Keratinocyte (primary cell): ENCODE measurements around the gene SLC34A3. TPM values are rescaled to one million over a fixed set of nuclear protein-coding genes. Genes with fewer than 3 reads are reported as not detected.

ENCODE experiments used
- DNase-seq: peaks from one replicate; pipeline ENCODE4 v3.0.0-alpha.2; 2011; ENCODE audit warnings: low read depth, missing footprints, low spot score
- FAIRE-seq: peaks from 2 replicates; lab custom pipeline; 2011; peaks lifted over from hg19 to GRCh38; lab: Jason Lieb, UNC
- H2AFZ ChIP-seq: 2 replicates; pipeline ENCODE4 v1.6.0; 2012; ENCODE audit warnings: low read length, control low read depth, inconsistent platforms; ENCODE audit not compliant: control insufficient read depth
- H3K27ac ChIP-seq: 2 replicates; pipeline ENCODE4 v1.5.1; 2011; ENCODE audit warnings: low read length; ENCODE audit not compliant: control insufficient read depth, insufficient read depth
- H3K27me3 ChIP-seq: 3 replicates; pipeline ENCODE4 v1.6.0; 2011; ENCODE audit warnings: low read length; ENCODE audit not compliant: control insufficient read depth, insufficient read depth; ENCODE audit errors: extremely low read depth
- H3K36me3 ChIP-seq, 2 experiments: 2 replicates in 1 of 2; 3 replicates in 1 of 2; pipeline ENCODE4 v1.5.1; 2011; ENCODE audit warnings: low read length in 2 of 2, mild to moderate bottlenecking in 1 of 2; ENCODE audit not compliant: control insufficient read depth in 2 of 2, insufficient read depth in 2 of 2; ENCODE audit errors: extremely low read depth in 1 of 2
- H3K4me1 ChIP-seq: 3 replicates; pipeline ENCODE4 v1.5.1; 2011; ENCODE audit warnings: low read length; ENCODE audit not compliant: control insufficient read depth, insufficient read depth; ENCODE audit errors: extremely low read depth
- H3K4me2 ChIP-seq: 3 replicates; pipeline ENCODE4 v1.6.0; 2011; ENCODE audit warnings: low read depth, low read length; ENCODE audit not compliant: control insufficient read depth, insufficient read depth; ENCODE audit errors: extremely low read depth
- H3K4me3 ChIP-seq, 3 experiments: fragments of 200-600 bp in 1 of 3; sonication (generic) in 1 of 3; 2 replicates in 2 of 3; 3 replicates in 1 of 3; pipeline ENCODE4 v1.5.1; 2011 to 2016; ENCODE audit warnings: low read length in 3 of 3, mild to moderate bottlenecking in 3 of 3, control low read depth in 2 of 3, inconsistent platforms in 1 of 3, low read depth in 1 of 3, mixed read lengths in 1 of 3, mixed run types in 1 of 3, moderate library complexity in 1 of 3; ENCODE audit not compliant: control insufficient read depth in 2 of 3, insufficient read depth in 2 of 3; ENCODE audit errors: extremely low read depth in 1 of 3
- H3K79me2 ChIP-seq: 2 replicates; pipeline ENCODE4 v1.6.0; 2012; ENCODE audit warnings: low read length; ENCODE audit not compliant: control insufficient read depth, insufficient read depth
- H3K9ac ChIP-seq: 3 replicates; pipeline ENCODE4 v1.6.0; 2011; ENCODE audit warnings: low read length; ENCODE audit not compliant: control insufficient read depth, insufficient read depth; ENCODE audit errors: extremely low read depth
- H3K9me1 ChIP-seq: 3 replicates; pipeline ENCODE4 v1.6.0; 2011; ENCODE audit warnings: low read length; ENCODE audit not compliant: control insufficient read depth, insufficient read depth; ENCODE audit errors: extremely low read depth
- H3K9me3 ChIP-seq: 2 replicates; pipeline ENCODE4 v1.5.1; 2012; ENCODE audit warnings: low read depth, low read length; ENCODE audit not compliant: control insufficient read depth
- H4K20me1 ChIP-seq: 3 replicates; pipeline ENCODE4 v1.6.0; 2011; ENCODE audit warnings: low read length; ENCODE audit not compliant: control insufficient read depth, insufficient read depth; ENCODE audit errors: extremely low read depth
- CTCF ChIP-seq, 3 experiments: IDR thresholded peaks in 1 of 3; conservative IDR thresholded peaks in 1 of 3; optimal IDR thresholded peaks in 1 of 3; 2 replicates in 2 of 3; 3 replicates in 1 of 3; pipeline versions ENCODE3 to v1.5.1; 2011; ENCODE audit warnings: low read length in 3 of 3, mild to moderate bottlenecking in 3 of 3, moderate library complexity in 2 of 3, control low read depth in 1 of 3, inconsistent platforms in 1 of 3; ENCODE audit not compliant: insufficient read depth in 2 of 3; ENCODE audit errors: extremely low read depth in 1 of 3
- EZH2 ChIP-seq: IDR thresholded peaks from one replicate; pipeline ENCODE4 v1.6.1; 2012; ENCODE audit warnings: inconsistent platforms, mild to moderate bottlenecking, low read length, moderate library complexity
- dilution Hi-C: fragments of 300-500 bp; cut with MboI; formaldehyde crosslinking; loops from one replicate; pipeline ENCODE4 v1.7.0; 2020; ENCODE audit warnings: low sequenced_read_pairs; ENCODE audit not compliant: extremely low pct_ligation_motif_present
- polyA plus RNA-seq, 5 experiments: library from polyadenylated mRNA; depleted of rRNA in 3 of 5; stranded (reverse) in 3 of 5; stranded (forward) in 1 of 5; unstranded in 1 of 5; fragments of >200 nt; gene quantifications; 1 replicate in 1 of 5; 2 replicates in 3 of 5; 3 replicates in 1 of 5; pipeline versions ENCODE4 v1.2.1 to v1.2.3, GENCODE V29; 2011 to 2012; ENCODE audit warnings: missing spikeins in 2 of 5, low read depth in 1 of 5, low replicate concordance in 1 of 5

SLC34A3 gene
- polyA plus RNA-seq, 1 donor (not counting 4 experiments of a cell fraction or from before 2014, with no cell fraction given): not detected

GRCh38 chr9:137214620-137215019, 16.1 kb upstream of the SLC34A3 start:
- H3K4me1 ChIP-seq: peaks cover 20% of the 10 kb centered on the region
- H3K4me3 ChIP-seq: no peak overlapping the region
- peaks cover 3 to 23% of the 10 kb centered on the region in 2 experiments for H3K36me3 ChIP-seq
- no peak for DNase-seq
- H3K27me3 ChIP-seq: no peaks in the 10 kb centered on the region
- no peak overlapping the region for H2AFZ ChIP-seq
- no peak for TF ChIP-seq CTCF (optimal IDR thresholded peaks at IDR 0.05 in 1 of 3, IDR thresholded peaks at IDR 0.05 in 1 of 3, conservative IDR thresholded peaks at IDR 0.05 in 1 of 3; ENCODE audit: extremely low read depth in 1 of 3, insufficient read depth in 2 of 3, low read length in 3 of 3)
- TF ChIP-seq EZH2: no peak
- dilution Hi-C loops: no loop called here
- H3K9me3 ChIP-seq: no peaks in the 10 kb centered on the region
- H3K9me1 ChIP-seq: no peaks in the 10 kb centered on the region
- no peak overlapping the region for H3K27ac ChIP-seq
- H3K79me2 ChIP-seq: no peaks in the 10 kb centered on the region
- H4K20me1 ChIP-seq: no peaks in the 10 kb centered on the region
- no peak overlapping the region for H3K9ac ChIP-seq
- FAIRE-seq: no peak
- no peak overlapping the region for H3K4me2 ChIP-seq

DNA sequence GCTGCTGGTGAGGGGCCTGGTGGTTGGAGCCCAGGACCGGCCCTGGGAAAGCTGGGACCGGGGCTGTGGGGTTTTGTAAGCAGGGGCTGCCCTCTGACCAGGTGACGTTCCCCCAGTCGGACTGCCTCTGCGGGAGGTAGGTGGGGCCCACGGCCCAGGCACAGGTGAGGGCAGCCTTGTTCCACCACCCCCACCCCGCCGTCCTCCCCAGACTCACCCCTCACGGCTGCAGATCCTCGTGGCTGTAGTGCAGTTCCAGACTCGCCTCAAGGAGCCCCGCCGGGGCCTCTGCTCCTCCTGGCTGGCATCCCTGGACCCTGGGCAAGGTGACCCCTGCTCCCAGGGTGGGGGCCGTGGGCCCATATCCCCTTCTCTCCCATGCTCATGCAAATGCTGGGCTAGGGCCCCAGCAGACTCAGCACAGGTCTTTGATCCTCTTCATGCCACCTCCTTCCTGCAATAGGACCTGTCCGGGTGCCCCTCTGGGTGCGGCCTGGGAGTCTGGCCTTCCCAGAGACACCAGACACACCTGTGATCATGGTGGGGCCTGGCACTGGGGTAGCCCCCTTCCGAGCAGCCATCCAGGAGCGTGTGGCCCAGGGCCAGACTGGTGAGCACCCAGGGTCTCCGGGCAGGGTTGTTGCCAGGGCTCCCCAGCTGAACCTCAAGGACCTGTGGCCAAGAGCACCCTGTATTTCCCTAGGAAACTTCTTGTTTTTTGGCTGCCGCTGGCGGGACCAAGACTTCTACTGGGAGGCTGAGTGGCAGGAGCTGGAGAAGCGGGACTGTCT, 15.3 kb upstream of the SLC34A3 start:
- Histone ChIP-seq H3K79me2 (no peaks in the 10 kb centered on the region), H3K4me3 (no peak overlapping the region), H3K27ac (no peak overlapping the region), H3K9ac (no peak overlapping the region), H3K9me3 (no peaks in the 10 kb centered on the region), H3K4me2 (no peak overlapping the region), H3K4me1 (peaks cover 20% of the 10 kb centered on the region), H3K36me3 (peaks cover 3 to 20% of the 10 kb centered on the region in 2 experiments), H3K27me3 (no peaks in the 10 kb centered on the region), H2AFZ (no peak overlapping the region), H3K9me1 (no peaks in the 10 kb centered on the region), H4K20me1 (no peaks in the 10 kb centered on the region)
- no peak for TF ChIP-seq CTCF (optimal IDR thresholded peaks at IDR 0.05 in 1 of 3, IDR thresholded peaks at IDR 0.05 in 1 of 3, conservative IDR thresholded peaks at IDR 0.05 in 1 of 3; ENCODE audit: extremely low read depth in 1 of 3, insufficient read depth in 2 of 3, low read length in 3 of 3)
- no peak for TF ChIP-seq EZH2
- no peak for FAIRE-seq
- no peak for DNase-seq
- dilution Hi-C loops: no loop called here
